SK-N-SH treated with all-trans-retinoic acid at 6 μM for 48 hours (cell line): Measurements from ENCODE around the gene RNF144A.

Experiments
- ATAC-seq: fragments of 200-7000 bp; cut with Tn5 transposase; 3 replicates; pipeline ENCODE4 v1.9.1; 2020; ENCODE audit warnings: mild to moderate bottlenecking, moderate library complexity
- ARNTL ChIP-seq: fragments of 450-650 bp; formaldehyde crosslinking; IDR thresholded peaks from 2 replicates; pipeline ENCODE4 v1.5.0; 2020; ENCODE audit warnings: low read depth, mild to moderate bottlenecking, moderate library complexity, borderline replicate concordance
- BACH2 ChIP-seq: fragments of 250-450 bp; sonication (Bioruptor Pico); IDR thresholded peaks from 2 replicates; pipeline ENCODE4 v1.9.0; 2021; ENCODE audit warnings: mild to moderate bottlenecking, borderline replicate concordance
- CREB5 ChIP-seq: fragments of 250-450 bp; sonication (Bioruptor Pico); IDR thresholded peaks from 2 replicates; pipeline ENCODE4 v1.5.1; 2020; ENCODE audit warnings: low read depth, mild to moderate bottlenecking, moderate library complexity
- CSDC2 ChIP-seq: fragments of 250-450 bp; sonication (Bioruptor Pico); IDR thresholded peaks from 2 replicates; pipeline ENCODE4 v1.5.0; 2020; ENCODE audit warnings: mild to moderate bottlenecking, moderate library complexity
- ESRRG ChIP-seq: fragments of 250-450 bp; sonication (Bioruptor Pico); IDR thresholded peaks from 2 replicates; pipeline ENCODE4 v1.6.1; 2021; ENCODE audit warnings: mild to moderate bottlenecking
- GLIS3 ChIP-seq: fragments of 250-450 bp; sonication (Bioruptor Pico); IDR thresholded peaks from 2 replicates; pipeline ENCODE4 v1.5.0; 2020; ENCODE audit warnings: mild to moderate bottlenecking, moderate library complexity
- ISL1 ChIP-seq: fragments of 250-450 bp; sonication (Bioruptor Pico); IDR thresholded peaks from 2 replicates; pipeline ENCODE4 v2.1.2; 2022; ENCODE audit warnings: mild to moderate bottlenecking, moderate library complexity
- OSR1 ChIP-seq: fragments of 250-450 bp; sonication (Bioruptor Pico); IDR thresholded peaks from 2 replicates; pipeline ENCODE4 v1.8.0; 2022; ENCODE audit warnings: moderate library complexity, mild to moderate bottlenecking, inconsistent platforms
- PATZ1 ChIP-seq: fragments of 250-450 bp; sonication (Bioruptor Pico); IDR thresholded peaks from 2 replicates; pipeline ENCODE4 v1.8.0; 2020; ENCODE audit warnings: mild to moderate bottlenecking, moderate library complexity, borderline replicate concordance
- PPARA ChIP-seq: fragments of 250-450 bp; sonication (Bioruptor Pico); IDR thresholded peaks from 2 replicates; pipeline ENCODE4 v1.5.0; 2020; ENCODE audit warnings: mild to moderate bottlenecking, borderline replicate concordance
- RARB ChIP-seq: fragments of 250-450 bp; sonication (Bioruptor Pico); IDR thresholded peaks from 2 replicates; pipeline ENCODE4 v1.8.0; 2021; ENCODE audit warnings: mild to moderate bottlenecking, moderate library complexity
- SNAI2 ChIP-seq: fragments of 250-450 bp; sonication (Bioruptor Pico); IDR thresholded peaks from 2 replicates; pipeline ENCODE4 v1.5.0; 2020; ENCODE audit warnings: mild to moderate bottlenecking, moderate library complexity
- TCF4 ChIP-seq: fragments of 250-450 bp; sonication (Bioruptor Pico); IDR thresholded peaks from 2 replicates; pipeline ENCODE4 v1.8.0; 2021; ENCODE audit warnings: mild to moderate bottlenecking, moderate library complexity, borderline replicate concordance
- TOX ChIP-seq: fragments of 250-450 bp; sonication (Bioruptor Pico); IDR thresholded peaks from 2 replicates; pipeline ENCODE4 v1.8.0; 2021; ENCODE audit warnings: mild to moderate bottlenecking, moderate library complexity, borderline replicate concordance
- ZC3H10 ChIP-seq: fragments of 250-450 bp; sonication (Bioruptor Pico); IDR thresholded peaks from 2 replicates; pipeline ENCODE4 v1.5.1; 2021; ENCODE audit warnings: mild to moderate bottlenecking, moderate library complexity
- ZFP3 ChIP-seq: fragments of 250-450 bp; sonication (Bioruptor Pico); IDR thresholded peaks from 2 replicates; pipeline ENCODE4 v1.5.0; 2020; ENCODE audit warnings: mild to moderate bottlenecking, moderate library complexity
- ZFP30 ChIP-seq: fragments of 450-650 bp; formaldehyde crosslinking; IDR thresholded peaks from 2 replicates; pipeline ENCODE4 v1.5.0; 2022; ENCODE audit warnings: mild to moderate bottlenecking, moderate library complexity
- ZNF565 ChIP-seq: fragments of 450-650 bp; formaldehyde crosslinking; conservative IDR thresholded peaks from 2 replicates; pipeline ENCODE4 v1.5.0; 2020; ENCODE audit warnings: low read depth, mild to moderate bottlenecking, moderate library complexity
- ZNF70 ChIP-seq: fragments of 450-650 bp; formaldehyde crosslinking; IDR thresholded peaks from 2 replicates; pipeline ENCODE4 v1.5.0; 2020; ENCODE audit warnings: mild to moderate bottlenecking, moderate library complexity
- ZNF8 ChIP-seq: fragments of 450-650 bp; formaldehyde crosslinking; IDR thresholded peaks from 2 replicates; pipeline ENCODE4 v1.5.0; 2020; ENCODE audit warnings: mild to moderate bottlenecking, moderate library complexity
- TF ChIP-seq, protein P1 (sequence below): fragments of 250-450 bp; sonication (Bioruptor Pico); IDR thresholded peaks from 2 replicates; pipeline ENCODE4 v1.5.0; 2020; ENCODE audit warnings: mild to moderate bottlenecking, moderate library complexity
- TF ChIP-seq, protein P2 (sequence below): fragments of 250-450 bp; sonication (Bioruptor Pico); IDR thresholded peaks from 2 replicates; pipeline ENCODE4 v1.5.1; 2021; ENCODE audit warnings: mild to moderate bottlenecking, moderate library complexity
- TF ChIP-seq, protein P3 (sequence below): fragments of 250-450 bp; sonication (Bioruptor Pico); IDR thresholded peaks from 2 replicates; pipeline ENCODE4 v1.8.0; 2021; ENCODE audit warnings: low read depth, mild to moderate bottlenecking, moderate library complexity, borderline replicate concordance

Gene RNF144A

DNA sequence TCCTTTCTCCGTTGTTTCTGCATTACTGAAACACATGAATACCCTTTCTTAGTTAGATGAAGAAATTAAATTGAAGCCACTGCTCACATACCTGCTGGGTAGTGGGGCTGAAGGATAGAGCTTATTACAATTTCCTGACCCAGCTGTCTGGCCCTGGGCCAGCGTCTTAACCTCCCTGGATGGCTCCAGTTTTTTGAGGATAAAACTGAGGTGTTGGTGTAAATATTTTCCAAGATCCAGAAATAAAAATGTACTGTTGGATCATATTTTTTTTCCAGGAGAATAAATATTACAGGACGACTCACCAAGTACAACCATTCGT is 3.5 kb downstream of the RNF144A start:
- ATAC-seq: no peak
- TF ChIP-seq SNAI2 (CRISPR knock-in tag): no peak
- TF ChIP-seq OSR1: no peak
- TF ChIP-seq ZNF565 (CRISPR knock-in tag): no peak
- no peak for TF ChIP-seq PATZ1 (CRISPR knock-in tag)
- TF ChIP-seq ZNF70 (CRISPR knock-in tag): no peak
- TF ChIP-seq, protein P1, sequence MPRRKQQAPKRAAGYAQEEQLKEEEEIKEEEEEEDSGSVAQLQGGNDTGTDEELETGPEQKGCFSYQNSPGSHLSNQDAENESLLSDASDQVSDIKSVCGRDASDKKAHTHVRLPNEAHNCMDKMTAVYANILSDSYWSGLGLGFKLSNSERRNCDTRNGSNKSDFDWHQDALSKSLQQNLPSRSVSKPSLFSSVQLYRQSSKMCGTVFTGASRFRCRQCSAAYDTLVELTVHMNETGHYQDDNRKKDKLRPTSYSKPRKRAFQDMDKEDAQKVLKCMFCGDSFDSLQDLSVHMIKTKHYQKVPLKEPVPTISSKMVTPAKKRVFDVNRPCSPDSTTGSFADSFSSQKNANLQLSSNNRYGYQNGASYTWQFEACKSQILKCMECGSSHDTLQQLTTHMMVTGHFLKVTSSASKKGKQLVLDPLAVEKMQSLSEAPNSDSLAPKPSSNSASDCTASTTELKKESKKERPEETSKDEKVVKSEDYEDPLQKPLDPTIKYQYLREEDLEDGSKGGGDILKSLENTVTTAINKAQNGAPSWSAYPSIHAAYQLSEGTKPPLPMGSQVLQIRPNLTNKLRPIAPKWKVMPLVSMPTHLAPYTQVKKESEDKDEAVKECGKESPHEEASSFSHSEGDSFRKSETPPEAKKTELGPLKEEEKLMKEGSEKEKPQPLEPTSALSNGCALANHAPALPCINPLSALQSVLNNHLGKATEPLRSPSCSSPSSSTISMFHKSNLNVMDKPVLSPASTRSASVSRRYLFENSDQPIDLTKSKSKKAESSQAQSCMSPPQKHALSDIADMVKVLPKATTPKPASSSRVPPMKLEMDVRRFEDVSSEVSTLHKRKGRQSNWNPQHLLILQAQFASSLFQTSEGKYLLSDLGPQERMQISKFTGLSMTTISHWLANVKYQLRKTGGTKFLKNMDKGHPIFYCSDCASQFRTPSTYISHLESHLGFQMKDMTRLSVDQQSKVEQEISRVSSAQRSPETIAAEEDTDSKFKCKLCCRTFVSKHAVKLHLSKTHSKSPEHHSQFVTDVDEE (CRISPR knock-in tag): no peak
- TF ChIP-seq TOX (CRISPR knock-in tag): no peak
- TF ChIP-seq CREB5: no peak
- no peak for TF ChIP-seq ISL1 (CRISPR knock-in tag)
- TF ChIP-seq GLIS3 (CRISPR knock-in tag): no peak
- TF ChIP-seq ZC3H10 (CRISPR knock-in tag): no peak
- TF ChIP-seq RARB (CRISPR knock-in tag): no peak
- no peak for TF ChIP-seq ZFP30
- no peak for TF ChIP-seq ZNF8
- TF ChIP-seq BACH2 (CRISPR knock-in tag): no peak
- TF ChIP-seq CSDC2 (CRISPR knock-in tag): no peak
- TF ChIP-seq, protein P2, sequence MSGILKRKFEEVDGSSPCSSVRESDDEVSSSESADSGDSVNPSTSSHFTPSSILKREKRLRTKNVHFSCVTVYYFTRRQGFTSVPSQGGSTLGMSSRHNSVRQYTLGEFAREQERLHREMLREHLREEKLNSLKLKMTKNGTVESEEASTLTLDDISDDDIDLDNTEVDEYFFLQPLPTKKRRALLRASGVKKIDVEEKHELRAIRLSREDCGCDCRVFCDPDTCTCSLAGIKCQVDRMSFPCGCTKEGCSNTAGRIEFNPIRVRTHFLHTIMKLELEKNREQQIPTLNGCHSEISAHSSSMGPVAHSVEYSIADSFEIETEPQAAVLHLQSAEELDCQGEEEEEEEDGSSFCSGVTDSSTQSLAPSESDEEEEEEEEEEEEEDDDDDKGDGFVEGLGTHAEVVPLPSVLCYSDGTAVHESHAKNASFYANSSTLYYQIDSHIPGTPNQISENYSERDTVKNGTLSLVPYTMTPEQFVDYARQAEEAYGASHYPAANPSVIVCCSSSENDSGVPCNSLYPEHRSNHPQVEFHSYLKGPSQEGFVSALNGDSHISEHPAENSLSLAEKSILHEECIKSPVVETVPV: no peak
- no peak for TF ChIP-seq ZFP3 (CRISPR knock-in tag)

DNA sequence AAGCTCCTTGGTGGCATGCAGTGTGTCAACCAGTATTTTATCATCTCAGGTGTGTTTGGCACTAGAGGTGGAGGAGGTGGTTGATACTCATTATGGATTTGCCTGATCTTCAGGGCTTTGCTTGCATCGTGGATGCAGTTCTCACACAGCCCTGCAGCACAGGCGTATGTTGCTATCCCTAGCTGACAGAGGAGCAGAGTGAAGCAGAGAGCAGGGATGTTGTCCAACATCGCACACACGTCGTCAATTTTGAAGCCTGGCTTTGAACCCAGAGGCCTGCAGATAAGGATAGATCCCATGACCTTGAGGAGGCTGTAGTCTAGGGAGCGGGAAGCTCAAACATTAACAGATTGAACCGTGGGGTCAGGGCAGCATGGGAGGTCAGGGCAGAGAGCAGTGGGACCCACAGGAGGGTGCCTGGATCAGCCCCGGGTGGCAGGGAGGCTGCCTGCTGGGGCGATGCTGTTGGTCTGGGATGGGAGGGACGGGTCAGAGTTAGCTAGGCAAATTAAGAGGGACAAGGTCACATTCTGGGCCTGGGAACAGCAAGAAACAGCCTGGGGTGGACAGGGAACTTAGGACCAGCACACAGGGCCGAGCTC is 4.2 kb downstream of the RNF144A start:
- ATAC-seq: no peak
- TF ChIP-seq ISL1 (CRISPR knock-in tag): no peak
- TF ChIP-seq SNAI2 (CRISPR knock-in tag): no peak
- TF ChIP-seq ZFP3 (CRISPR knock-in tag): no peak
- no peak for TF ChIP-seq ZNF70 (CRISPR knock-in tag)
- no peak for TF ChIP-seq CREB5
- no peak for TF ChIP-seq TOX (CRISPR knock-in tag)
- no peak for TF ChIP-seq ARNTL (CRISPR knock-in tag)
- TF ChIP-seq RARB (CRISPR knock-in tag): no peak
- TF ChIP-seq ZNF8: no peak
- TF ChIP-seq ESRRG (CRISPR knock-in tag): no peak
- no peak for TF ChIP-seq OSR1
- TF ChIP-seq, protein P1 (CRISPR knock-in tag): no peak
- TF ChIP-seq TCF4: no peak
- TF ChIP-seq PPARA (CRISPR knock-in tag): no peak
- TF ChIP-seq ZNF565 (CRISPR knock-in tag): no peak
- TF ChIP-seq PATZ1 (CRISPR knock-in tag): no peak
- TF ChIP-seq, protein P3, sequence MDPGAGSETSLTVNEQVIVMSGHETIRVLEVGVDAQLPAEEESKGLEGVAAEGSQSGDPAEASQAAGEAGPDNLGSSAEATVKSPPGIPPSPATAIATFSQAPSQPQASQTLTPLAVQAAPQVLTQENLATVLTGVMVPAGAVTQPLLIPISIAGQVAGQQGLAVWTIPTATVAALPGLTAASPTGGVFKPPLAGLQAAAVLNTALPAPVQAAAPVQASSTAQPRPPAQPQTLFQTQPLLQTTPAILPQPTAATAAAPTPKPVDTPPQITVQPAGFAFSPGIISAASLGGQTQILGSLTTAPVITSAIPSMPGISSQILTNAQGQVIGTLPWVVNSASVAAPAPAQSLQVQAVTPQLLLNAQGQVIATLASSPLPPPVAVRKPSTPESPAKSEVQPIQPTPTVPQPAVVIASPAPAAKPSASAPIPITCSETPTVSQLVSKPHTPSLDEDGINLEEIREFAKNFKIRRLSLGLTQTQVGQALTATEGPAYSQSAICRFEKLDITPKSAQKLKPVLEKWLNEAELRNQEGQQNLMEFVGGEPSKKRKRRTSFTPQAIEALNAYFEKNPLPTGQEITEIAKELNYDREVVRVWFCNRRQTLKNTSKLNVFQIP (CRISPR knock-in tag): no peak
